Islet precursor cell (in vitro differentiated cells): Measurements from ENCODE around the gene ARHGEF28.
A peak's percentile ranks its signal among the peaks of the same experiment; 100 is the strongest.

ENCODE experiments used
- DNase-seq: peaks from one replicate; pipeline ENCODE4 v3.0.0-alpha.2; 2018

Gene ARHGEF28

DNA sequence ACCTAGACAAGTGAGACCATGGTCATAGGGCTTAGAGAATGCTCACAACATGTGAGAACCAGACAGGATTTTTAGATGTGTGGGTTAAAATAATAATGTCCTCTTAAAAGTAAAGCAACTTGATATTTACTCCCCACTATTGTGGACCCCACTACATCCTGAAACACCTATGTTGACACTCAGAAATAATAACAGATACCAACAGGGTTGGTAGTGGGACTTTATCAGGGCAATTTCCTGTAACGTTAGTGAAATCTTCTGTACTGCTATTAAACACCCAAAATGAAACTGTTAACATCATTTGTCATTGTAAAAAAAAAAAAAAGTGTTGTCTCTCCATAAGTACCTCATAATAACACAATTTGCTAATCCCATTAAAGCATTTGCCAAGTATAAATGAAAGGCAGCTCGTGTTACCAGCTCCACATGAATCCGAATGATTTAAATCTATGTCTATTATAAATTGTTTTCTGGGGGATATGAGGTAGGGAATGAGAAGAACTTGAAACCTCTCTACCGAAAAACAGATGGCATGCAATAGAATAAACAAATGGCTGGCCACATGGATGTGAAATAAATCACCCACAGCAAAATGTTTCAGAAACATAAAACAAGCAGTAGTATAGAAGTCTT, 285.9 kb downstream of the ARHGEF28 start:
- DNase-seq: no peak

- no peak for DNase-seq
Measured at GRCh38 chr5:73912821-73913271, 286.9 kb downstream of the ARHGEF28 start.

DNA sequence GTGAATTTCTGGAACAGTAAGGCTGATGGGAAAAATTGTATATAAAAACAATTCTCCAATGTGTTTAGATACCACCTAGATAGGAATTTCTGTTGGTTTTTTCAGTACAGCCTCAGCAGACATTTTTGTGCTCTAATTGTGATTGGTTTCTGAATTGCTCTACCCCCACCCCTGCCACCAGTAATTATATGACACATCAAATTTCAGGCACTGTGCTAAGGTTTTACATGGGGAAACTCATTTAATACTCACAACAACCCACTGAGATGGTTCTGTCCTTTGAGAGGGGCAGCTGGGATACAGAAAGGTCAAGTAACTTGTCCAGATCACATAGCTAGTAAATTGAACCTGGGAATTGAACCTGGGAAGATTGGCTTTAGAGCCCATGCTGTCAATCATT, 288.0 kb downstream of the ARHGEF28 start:
- no peak for DNase-seq

GRCh38 chr5:73915345-73915744, 289.3 kb downstream of the ARHGEF28 start:
- no peak for DNase-seq

DNA sequence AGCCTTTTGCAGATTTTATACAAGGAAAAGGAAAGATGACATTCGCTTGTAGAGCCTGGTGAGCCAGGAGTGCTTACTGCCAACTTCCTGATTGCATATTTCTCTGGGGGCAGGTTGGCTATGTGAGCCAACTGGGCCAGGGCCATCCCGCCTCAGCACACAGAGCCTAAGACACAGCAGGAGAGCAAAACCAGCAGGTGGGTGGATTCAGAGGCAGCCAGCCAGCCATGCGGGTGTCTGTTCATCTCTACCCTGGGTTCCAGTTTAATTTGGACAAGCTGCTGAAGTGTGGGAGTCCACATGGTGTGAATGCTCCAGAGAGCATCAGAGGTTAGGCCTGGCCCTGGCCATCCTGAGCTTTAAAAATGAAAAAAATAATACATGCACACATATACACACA, 291.4 kb downstream of the ARHGEF28 start:
- no peak for DNase-seq

DNA sequence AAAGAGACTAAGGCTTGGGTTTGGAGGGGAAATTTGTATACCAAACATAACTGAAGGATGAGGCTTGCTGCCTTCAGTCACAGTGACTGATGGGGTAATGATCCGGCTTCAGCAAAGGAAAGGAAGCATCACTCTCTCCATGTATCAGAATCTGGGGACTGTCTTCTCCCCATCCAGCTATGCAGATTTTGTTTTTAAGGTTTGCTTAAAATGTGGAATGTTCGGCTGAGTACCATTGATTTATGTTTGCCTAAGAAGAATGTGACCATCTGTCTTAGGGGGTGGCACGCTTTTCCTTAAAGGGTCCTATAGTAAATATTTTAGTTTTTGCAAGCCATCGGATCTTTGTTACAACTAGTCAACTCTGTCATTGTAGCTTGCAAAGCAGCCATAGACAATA, 291.9 kb downstream of the ARHGEF28 start:
- no peak for DNase-seq

- no peak for DNase-seq
Measured at GRCh38 chr5:73918791-73919221, 292.8 kb downstream of the ARHGEF28 start.

- DNase-seq: no peak
Measured at GRCh38 chr5:73921741-73922140, 295.7 kb downstream of the ARHGEF28 start.

DNA sequence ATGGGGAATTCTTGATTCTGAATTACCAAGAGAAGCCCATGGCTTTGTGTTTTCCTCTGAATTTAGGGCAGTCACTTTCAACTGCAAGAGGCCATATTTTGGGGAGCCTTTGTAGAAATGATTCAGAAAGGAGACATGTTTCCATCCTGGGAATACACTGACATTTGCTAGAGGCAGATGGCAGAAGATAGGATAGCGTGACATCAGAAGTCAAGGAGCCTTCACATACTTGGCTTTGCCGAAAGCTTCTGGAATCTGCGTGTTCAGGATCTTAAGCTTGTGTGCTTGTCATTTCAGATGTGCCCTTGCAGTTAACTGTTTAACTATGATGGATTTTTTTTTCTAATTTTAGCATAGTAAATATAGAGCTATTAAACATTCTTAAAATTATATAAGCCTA, 296.2 kb downstream of the ARHGEF28 start:
- DNase-seq: no peak

- DNase-seq: no peak
Measured at GRCh38 chr5:73922875-73923557, 297.0 kb downstream of the ARHGEF28 start.

- DNase-seq: no peak
Measured at GRCh38 chr5:73928476-73929070, 302.6 kb downstream of the ARHGEF28 start.

GRCh38 chr5:73935719-73936118, 309.7 kb downstream of the ARHGEF28 start:
- DNase-seq: no peak

DNA sequence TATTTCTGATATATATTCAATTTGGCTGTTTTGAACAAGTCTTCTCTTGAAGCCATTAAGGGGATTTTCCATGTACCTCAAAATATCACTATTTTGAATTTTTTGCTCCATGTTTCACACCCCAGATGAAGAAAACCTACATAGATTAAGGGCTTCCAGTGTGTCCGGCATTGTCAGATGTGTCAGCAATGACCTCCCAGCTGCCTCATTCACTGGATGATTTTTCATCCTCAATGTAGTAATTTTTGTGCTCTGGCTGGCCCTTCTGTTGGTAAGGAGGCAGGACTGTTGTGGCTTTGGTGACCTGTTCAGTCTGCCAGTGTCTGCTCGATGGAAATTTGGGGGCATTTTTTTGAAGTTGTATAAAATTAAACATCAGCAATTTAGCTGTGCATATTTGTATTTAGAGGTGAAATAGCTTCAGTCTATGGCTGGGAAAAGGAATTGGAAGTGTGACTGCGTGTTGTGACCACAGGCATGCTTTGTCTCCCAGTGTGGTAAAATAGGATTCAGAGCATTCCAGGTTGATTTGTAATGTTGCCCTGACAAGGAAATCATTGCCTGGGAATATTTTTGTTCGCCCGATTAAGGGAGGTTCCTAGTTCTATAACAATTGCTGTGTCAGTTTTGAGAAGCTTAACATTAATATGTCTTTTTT, 312.4 kb downstream of the ARHGEF28 start:
- peak; percentile 80 for DNase-seq

DNA sequence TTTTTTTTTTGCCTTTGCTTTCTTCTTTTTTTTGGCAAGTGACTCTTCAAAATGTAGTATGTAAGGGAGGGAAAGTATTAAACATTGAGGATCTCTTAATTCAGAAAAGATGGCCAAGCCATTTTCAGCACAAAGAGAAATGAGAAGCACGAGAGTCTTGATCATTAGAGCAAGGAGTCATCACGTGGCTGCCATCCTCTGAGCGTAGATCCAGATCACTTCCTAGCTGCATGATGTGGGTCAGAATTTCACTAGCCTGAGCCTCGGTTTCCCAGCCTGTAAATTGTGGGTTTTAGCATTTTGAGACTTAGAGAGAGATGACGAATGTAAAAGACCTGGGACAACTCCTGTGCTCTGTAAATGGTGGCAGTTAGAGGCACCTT, 312.9 kb downstream of the ARHGEF28 start:
- no peak for DNase-seq

DNA sequence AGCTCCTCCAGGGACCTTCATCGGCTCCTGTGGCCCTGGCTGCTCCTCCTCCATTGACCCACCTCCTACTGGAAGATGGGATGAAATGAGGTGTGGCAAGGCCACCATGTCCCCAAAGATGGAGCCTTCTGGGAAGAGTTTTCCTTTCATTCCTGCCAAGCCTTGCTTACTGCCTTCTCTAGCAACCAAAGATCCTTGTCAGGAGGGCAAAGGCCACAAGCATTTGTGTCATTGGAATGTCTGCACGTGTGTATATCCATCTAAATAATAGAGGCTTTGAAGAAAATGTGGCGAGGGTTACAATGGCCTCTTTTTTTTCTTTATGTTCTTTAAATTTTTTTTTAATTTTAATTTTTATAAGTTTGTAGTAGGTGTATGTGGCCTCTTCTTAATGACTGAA, 313.6 kb downstream of the ARHGEF28 start:
- no peak for DNase-seq

GRCh38 chr5:73940026-73940425, 314.0 kb downstream of the ARHGEF28 start:
- DNase-seq: no peak

- no peak for DNase-seq
Measured at GRCh38 chr5:73940801-73941200, 314.8 kb downstream of the ARHGEF28 start.

DNA sequence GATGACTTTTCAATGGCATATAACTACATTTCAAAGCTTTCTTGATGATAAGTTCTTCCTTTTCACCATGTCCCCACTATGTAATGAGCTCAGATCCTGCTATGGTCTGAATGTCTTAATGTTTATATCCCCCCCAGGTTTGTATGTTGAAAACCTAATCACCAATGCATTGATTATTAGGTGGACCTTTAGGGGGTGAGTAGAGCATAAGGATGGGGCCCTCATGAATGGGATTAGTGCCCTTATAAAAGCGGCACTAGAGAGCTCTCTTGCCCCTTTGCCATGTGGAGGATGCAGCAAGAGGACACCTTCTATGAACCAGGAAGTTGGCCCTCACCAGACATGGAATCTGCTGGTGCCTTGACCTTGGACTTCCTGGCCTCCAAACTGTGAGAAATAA, 316.8 kb downstream of the ARHGEF28 start:
- DNase-seq: no peak

DNA sequence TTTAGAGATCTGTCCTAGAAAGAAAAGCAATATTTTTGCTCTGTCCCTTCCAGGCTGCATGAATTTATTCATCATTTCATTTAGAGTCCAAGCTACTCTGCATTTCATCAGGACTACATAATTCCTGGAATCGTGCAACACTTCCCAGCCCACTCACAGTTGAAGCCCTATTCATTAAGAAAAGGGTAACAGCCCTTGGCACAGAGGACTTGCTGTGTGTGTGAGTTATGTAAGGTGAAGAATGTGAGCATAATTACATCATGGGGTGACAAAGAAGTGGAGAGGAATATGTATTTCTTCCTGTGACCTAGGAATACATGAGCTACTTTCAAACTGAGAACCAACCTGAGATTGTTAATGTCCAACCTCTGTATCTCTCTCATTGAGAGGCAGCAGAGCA, 317.4 kb downstream of the ARHGEF28 start:
- no peak for DNase-seq

DNA sequence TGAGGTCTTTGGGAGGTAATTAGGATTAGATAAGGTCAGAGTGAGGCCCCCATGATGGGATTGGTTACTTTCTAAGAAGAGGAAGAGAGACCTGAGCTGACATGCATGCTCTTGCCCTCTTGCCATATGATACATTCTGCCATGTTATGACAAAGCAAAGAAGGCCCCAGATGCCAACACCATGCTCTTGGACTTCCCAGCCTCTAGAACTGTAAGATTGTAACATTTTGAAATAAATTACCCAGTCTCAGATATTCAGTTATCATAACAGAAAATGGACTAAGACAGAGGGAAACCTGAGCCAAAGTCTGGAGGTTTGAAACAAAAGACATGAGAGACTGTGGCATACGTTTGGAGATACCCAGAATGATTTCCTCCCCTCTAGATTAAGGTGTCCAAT, 318.6 kb downstream of the ARHGEF28 start:
- DNase-seq: no peak

DNA sequence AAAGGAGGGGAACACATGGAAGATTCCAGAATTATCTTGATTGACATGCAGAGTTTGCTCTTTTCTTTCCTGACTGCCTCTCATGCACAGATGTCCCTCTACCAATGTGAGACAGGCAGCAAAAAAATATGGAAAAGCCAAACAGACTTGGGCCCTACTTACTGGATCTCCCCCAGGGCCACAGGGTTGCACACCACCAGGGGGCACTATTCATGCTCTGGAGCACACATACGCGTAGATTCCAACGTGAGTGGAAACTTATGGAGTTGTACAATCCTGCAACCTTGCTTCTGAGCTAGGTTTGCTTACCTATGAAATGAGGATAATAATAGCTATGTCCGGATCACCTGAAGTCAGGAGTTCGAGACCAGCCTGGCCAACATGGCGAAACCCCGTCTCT, 319.5 kb downstream of the ARHGEF28 start:
- DNase-seq: no peak

GRCh38 chr5:73946278-73946677, 320.3 kb downstream of the ARHGEF28 start:
- DNase-seq: no peak

GRCh38 chr5:73946919-73947602, 321.1 kb downstream of the ARHGEF28 start:
- DNase-seq: no peak
